NCI-H128 (cell line): Measurements from ENCODE around the gene SETDB1.
"Not testable (repeated sequence)": the region's sequence is repeated elsewhere in the genome, so short reads cannot be mapped to it uniquely, and the experiment has no call there.

Experiments used
- DNase-seq: peaks from one replicate; lab custom pipeline; 2025; ENCODE audit not compliant: unreplicated experiment; lab: John Stamatoyannopoulos, UW

The SETDB1 gene

GRCh38 chr1:150928775-150929174 is 2.6 kb downstream of the SETDB1 start:
- not testable (repeated sequence) for DNase-seq

GRCh38 chr1:150931773-150932172 is 5.6 kb downstream of the SETDB1 start:
- no peak for DNase-seq

- DNase-seq, result no peak
These were observed 18.7 kb downstream of the SETDB1 start for GRCh38 chr1:150944856-150945255.

- DNase-seq, result no peak
These were observed 28.5 kb downstream of the SETDB1 start for GRCh38 chr1:150954708-150955107.

- no peak for DNase-seq
These were observed 29.1 kb downstream of the SETDB1 start for GRCh38 chr1:150955280-150955679.

GRCh38 chr1:150957666-150958065 is 31.5 kb downstream of the SETDB1 start:
- no peak for DNase-seq

GRCh38 chr1:150960646-150961045 is 34.5 kb downstream of the SETDB1 start:
- DNase-seq, result no peak

GRCh38 chr1:150961756-150962155 is 35.6 kb downstream of the SETDB1 start:
- no peak for DNase-seq

- DNase-seq, result no peak
These were observed 37.4 kb downstream of the SETDB1 start for GRCh38 chr1:150963321-150964163.

- no peak for DNase-seq
These were observed 38.0 kb downstream of the SETDB1 start for GRCh38 chr1:150964164-150964489.

- DNase-seq, result no peak
These were observed 39.4 kb downstream of the SETDB1 start for GRCh38 chr1:150965605-150966004.

- DNase-seq, result no peak
These were observed 39.8 kb downstream of the SETDB1 start for GRCh38 chr1:150966011-150966410.

- no peak for DNase-seq
These were observed 41.8 kb downstream of the SETDB1 start for GRCh38 chr1:150967936-150968335.

GRCh38 chr1:150968491-150968890 is 42.3 kb downstream of the SETDB1 start:
- DNase-seq, result no peak

GRCh38 chr1:150969626-150970025 is 43.5 kb downstream of the SETDB1 start:
- no peak for DNase-seq

- no peak for DNase-seq
These were observed 44.8 kb downstream of the SETDB1 start for GRCh38 chr1:150970808-150971582.

- DNase-seq, result no peak
These were observed 45.6 kb downstream of the SETDB1 start for GRCh38 chr1:150971583-150972416.

- DNase-seq, result no peak
These were observed 46.3 kb downstream of the SETDB1 start for GRCh38 chr1:150972417-150972940.

- no peak for DNase-seq
These were observed 47.2 kb downstream of the SETDB1 start for GRCh38 chr1:150973258-150973835.

GRCh38 chr1:150973836-150974579 is 47.8 kb downstream of the SETDB1 start:
- DNase-seq, result no peak
